Retinal pigment epithelial cell (primary cell): ENCODE results near the gene RASSF7.

Source experiments
- DNase-seq: peaks from one replicate; pipeline ENCODE4 v3.0.0-alpha.2; 2010; ENCODE audit warnings: low read depth
- H3K4me3 ChIP-seq: 2 replicates; pipeline ENCODE4 v1.5.1; 2011; ENCODE audit warnings: mild to moderate bottlenecking, low read length, control low read depth, moderate library complexity
- CTCF ChIP-seq: conservative IDR thresholded peaks from 2 replicates; pipeline ENCODE4 v1.5.1; 2011; ENCODE audit warnings: low read depth, low read length, control low read depth, inconsistent platforms

The RASSF7 gene

GRCh38 chr11:584287-584686, 23.5 kb downstream of the RASSF7 start:
- no peak for TF ChIP-seq CTCF
- no peak overlapping the region for H3K4me3 ChIP-seq

GRCh38 chr11:586376-587316, 25.9 kb downstream of the RASSF7 start:
- TF ChIP-seq CTCF: no peak

More at GRCh38 chr11:584287-584686, 23.5 kb downstream of the RASSF7 start:
- no peak for DNase-seq

GRCh38 chr11:587546-587945, 26.8 kb downstream of the RASSF7 start:
- TF ChIP-seq CTCF: no peak
- no peak overlapping the region for H3K4me3 ChIP-seq
- DNase-seq: no peak

More at GRCh38 chr11:586376-587316, 25.9 kb downstream of the RASSF7 start:
- H3K4me3 ChIP-seq: no peak overlapping the region
- DNase-seq: no peak

- no peak overlapping the region for H3K4me3 ChIP-seq
- TF ChIP-seq CTCF: no peak
- DNase-seq: peak; percentile 90
Measured at GRCh38 chr11:587978-588380, 27.2 kb downstream of the RASSF7 start.

- TF ChIP-seq CTCF: no peak
- H3K4me3 ChIP-seq: no peak overlapping the region
- no peak for DNase-seq
Measured at GRCh38 chr11:589798-590197, 29.0 kb downstream of the RASSF7 start.

GRCh38 chr11:590997-591396, 30.2 kb downstream of the RASSF7 start:
- H3K4me3 ChIP-seq: no peak overlapping the region
- no peak for DNase-seq
- no peak for TF ChIP-seq CTCF

- TF ChIP-seq CTCF: no peak
Measured at GRCh38 chr11:592501-592900, 31.7 kb downstream of the RASSF7 start.

More at GRCh38 chr11:592501-592900, 31.7 kb downstream of the RASSF7 start:
- no peak for DNase-seq
- H3K4me3 ChIP-seq: no peak overlapping the region
